CD1c-positive myeloid dendritic cell (primary cell): Measurements from ENCODE around the gene COQ8A.
"Not testable (repeated sequence)": the region's sequence is repeated elsewhere in the genome, so short reads cannot be mapped to it uniquely, and the experiment has no call there.

Experiments used
- DNase-seq: peaks from one replicate; pipeline ENCODE4 v3.0.0-alpha.2; 2016; ENCODE audit errors: extremely low spot score

Gene COQ8A

DNA sequence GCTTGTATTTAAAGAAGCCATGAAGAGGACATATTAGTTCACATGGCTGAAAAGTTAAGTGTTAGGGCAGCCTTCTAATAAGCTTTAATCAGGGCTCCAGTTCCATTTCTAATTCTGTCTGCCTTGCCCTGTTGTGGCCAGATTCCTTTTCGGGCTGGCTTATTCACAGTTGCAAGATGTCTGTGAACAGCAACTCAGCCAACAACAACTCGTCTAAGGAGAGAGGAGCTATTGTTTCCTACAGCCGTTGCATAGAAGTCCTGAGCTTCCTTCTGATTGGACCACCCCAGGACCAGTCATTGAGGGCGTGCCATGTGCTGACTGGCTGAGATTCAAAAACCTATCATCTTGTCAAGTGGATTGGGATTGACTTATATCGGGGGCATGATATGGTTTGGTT, 18.6 kb upstream of the COQ8A start:
- no peak for DNase-seq

DNA sequence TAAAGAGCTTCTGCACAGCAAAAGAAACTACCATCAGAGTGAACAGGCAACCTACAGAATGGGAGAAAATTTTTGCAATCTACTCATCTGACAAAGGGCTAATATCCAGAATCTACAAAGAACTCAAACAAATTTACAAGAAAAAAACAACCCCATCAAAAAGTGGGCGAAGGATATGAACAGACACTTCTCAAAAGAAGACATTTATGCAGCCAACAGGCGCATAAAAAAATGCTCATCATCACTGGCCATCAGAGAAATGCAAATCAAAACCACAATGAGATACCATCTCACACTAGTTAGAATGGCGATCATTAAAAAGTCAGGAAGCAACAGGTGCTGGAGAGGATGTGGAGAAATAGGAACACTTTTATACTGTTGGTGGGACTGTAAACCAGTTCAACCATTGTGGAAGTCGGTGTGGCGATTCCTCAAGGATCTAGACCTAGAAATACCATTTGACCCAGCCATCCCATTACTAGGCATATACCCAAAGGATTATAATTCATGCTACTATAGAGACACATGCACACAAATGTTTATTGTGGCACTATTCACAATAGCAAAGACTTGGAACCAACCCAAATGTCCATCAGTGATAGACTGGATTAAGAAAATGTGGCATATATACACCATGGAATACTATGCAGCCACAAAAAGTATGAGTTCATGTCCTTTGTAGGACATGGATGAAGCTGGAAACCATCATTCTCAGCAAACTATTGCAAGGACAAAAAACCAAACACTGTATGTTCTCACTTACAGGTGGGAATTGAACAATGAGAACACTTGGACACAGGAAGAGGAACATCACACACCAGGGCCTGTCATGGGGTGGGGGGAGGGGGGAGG, 10.6 kb upstream of the COQ8A start:
- DNase-seq: not testable (repeated sequence)

DNA sequence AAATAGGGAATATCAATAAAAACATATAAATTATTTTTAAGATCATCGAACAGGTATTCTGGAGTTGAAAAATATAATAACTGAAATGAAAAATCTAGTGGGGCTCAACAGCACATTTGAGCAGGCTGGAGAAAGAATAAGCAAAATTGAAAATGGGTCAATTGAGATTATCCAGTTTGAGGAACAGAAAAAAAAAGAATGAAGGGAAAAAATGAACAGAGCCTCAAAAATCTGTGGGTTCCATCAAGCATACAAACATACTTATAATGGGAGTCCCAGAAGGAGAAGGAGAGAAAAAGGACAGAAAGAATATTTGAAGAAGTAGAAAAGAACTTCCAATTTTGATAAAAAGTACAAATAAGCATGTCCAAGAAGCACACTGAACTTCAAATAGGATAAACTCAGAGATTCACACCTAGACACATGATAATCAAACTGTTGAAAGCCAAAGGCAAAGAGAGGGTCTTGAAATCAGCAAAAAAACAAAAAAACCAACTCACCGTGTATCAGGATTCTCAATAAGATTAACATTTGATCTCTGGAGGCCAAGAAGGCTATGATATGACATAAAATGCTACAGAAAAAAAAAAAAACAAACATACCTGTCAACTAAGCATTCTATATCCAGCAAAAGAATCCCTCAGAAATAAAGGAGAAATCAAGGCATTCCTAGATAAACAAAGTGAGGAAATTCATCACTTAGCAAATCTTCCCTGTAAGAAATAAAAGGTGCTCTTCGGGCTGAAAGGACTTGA, 5.4 kb upstream of the COQ8A start:
- DNase-seq: no peak

GRCh38 chr1:226937940-226938725, 2.0 kb upstream of the COQ8A start:
- peak; percentile 82 for DNase-seq

GRCh38 chr1:226938903-226939437, 1.1 kb upstream of the COQ8A start:
- DNase-seq: peak; percentile 72

DNA sequence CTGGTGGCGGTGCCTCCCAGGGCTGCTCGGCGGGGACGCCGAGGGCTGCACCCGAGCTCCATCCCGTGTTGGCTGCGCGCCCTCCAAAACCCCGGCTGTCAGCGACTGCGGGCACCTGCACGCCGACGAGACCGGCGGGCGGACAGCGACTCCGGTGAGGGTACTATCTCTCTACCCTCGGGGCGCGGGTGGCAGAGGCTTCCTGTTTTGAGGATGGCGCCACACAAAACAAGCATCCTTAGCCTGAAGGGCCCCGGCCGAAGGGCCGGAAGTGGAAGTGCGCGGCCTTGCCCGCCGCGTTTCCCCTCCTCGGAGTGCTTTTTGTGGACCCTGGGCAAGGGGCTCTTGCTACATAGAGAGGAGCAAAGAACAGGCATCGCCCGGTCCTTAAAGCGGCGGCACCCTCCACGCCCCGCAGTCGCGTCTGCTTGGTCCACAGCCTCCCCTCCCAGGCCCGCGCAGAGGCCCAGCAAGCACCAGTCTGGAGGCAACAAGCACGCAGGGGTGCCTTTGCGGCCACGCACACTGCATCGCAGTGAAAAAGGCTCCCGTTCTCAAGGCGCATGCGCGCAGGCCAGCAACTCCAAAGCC, 561 bp upstream of the COQ8A start:
- DNase-seq: peak; percentile 82

GRCh38 chr1:226940806-226941067, 643 bp downstream of the COQ8A start:
- DNase-seq: no peak

GRCh38 chr1:226942392-226942791, 2.3 kb downstream of the COQ8A start:
- no peak for DNase-seq

GRCh38 chr1:226943156-226943555, 3.1 kb downstream of the COQ8A start:
- DNase-seq: peak; percentile 7

DNA sequence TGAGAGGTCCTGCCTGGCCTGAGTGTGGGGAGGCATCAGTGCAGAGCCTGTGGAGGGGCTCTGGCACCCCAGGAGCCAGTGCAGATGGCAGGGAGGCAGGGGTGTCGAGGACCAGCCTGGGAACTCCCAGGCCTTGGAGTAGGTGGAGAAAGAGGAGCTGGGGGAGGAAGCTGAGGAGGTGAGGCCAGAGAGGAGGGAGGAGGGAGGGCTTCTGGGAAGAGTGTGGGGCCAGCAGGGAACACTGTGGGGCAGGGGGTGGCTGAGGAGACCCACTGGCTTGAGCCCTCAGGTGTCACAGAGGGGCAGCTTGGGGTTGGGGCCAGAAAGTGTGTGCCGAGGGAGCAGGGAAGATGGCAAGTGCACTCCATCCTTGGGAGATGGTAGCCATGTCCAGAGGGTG, 3.8 kb downstream of the COQ8A start:
- no peak for DNase-seq

- peak; percentile 13 for DNase-seq
These were observed 5.2 kb downstream of the COQ8A start for GRCh38 chr1:226945106-226945857.

DNA sequence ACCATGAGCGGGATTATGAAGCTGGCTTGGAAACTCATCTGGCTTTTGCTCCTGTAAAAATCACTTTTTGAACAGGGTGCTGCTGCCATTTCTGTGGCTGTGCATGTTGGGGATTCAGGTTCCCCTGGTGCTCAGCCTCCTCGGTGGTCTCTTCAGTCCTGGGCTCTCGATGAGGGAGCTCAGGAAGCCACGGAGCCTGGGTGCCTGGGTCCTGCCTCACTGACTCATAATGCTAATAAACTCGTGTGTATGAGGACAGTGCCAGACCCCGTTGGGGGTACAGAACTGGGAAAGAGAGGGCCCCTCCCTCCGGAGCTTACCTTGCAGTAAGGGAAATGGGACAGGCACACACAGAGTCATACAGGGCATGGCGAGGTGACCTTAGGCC, 5.8 kb downstream of the COQ8A start:
- no peak for DNase-seq

GRCh38 chr1:226946285-226946684, 6.2 kb downstream of the COQ8A start:
- DNase-seq: no peak

DNA sequence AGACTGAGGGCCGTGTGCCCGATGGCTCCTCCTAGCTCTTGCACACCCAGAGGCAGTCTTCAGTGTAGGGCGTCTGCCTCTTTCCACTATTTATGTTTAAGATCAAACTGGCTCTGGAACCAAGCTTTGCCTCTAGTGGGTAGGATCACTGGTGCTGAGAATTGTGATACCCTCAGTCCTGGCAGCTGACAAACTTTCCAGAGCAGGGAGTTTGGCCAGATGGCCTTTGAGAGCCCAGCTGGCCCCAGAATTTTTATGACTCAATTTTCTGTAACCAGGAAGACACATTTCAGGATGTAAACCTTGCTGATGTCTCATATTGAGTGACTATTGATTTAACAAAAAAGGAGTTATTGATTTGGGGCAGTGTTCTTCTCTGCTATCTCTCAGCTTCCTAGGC, 6.7 kb downstream of the COQ8A start:
- no peak for DNase-seq

- DNase-seq: no peak
These were observed 8.0 kb downstream of the COQ8A start for GRCh38 chr1:226948051-226948450.

GRCh38 chr1:226948480-226948879, 8.4 kb downstream of the COQ8A start:
- DNase-seq: no peak

DNA sequence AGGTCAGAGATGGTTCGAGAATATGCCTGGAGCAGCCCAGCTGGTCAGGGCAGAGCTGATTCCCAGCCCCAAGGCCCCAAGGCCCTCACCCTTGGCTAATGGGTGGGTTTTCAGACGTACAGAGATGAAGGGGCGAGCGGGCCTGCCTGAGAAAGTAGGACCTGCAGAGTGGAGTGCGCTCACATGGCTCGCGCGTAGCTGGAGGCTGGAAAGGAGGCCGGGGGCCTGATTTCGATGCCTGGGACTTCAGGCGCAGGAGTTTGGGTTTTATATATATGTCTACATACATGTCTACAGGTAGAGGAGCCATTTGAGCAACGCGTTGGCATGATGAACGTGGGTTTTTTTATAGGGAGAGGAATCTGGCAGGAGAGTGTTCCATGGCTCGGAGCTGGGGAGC, 8.9 kb downstream of the COQ8A start:
- no peak for DNase-seq

DNA sequence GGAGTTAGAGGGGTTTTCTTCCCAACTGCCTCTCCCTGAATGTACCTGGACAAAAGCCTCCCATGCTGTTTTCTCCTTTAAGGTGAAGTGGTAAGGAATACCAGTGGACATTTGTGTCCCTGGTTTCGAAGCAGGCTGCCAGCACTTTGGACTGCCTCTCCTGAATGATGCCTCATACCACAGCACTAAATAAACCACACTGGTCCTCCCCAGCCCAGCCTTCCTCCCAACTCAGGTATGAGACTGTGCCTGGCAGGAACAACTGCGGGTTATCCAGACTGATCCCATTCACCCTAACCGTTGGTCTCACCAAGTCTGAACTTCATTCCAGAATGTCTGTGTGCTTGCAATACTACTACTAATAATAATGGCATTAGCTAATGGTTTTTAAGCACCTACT, 9.3 kb downstream of the COQ8A start:
- no peak for DNase-seq

DNA sequence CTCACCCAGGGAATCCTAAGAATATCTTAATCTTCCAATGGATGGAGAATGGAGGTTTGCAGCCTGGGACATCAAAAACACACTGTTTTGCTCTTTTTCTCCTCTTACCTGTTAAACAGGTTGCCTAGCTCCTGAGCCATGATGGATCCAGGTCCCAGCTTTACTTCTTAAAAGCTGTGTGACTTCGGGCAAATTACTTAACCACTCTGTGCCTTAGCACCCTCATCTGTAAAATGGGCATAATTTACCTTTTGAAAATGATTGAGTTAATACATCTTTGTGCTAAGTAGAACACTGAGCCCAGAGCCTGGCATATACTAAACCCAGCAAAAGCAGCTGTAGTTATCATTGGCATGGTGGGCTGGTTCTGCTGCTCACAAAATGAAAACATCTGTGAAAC, 10.2 kb downstream of the COQ8A start:
- no peak for DNase-seq

GRCh38 chr1:226950871-226951270, 10.8 kb downstream of the COQ8A start:
- DNase-seq: no peak
